Measurements from ENCODE around the gene CDC20. TPM values are rescaled to one million over a fixed set of nuclear protein-coding genes. Genes with fewer than 3 reads are reported as not detected.
A peak's percentile ranks its signal among the peaks of the same experiment; 100 is the strongest.

CDC20 gene
- total RNA-seq, 1 experiment from 2014 or later: 355 TPM

GRCh38 chr1:43354936-43355335 lies 3.8 kb upstream of the CDC20 start:
- Histone ChIP-seq H3K9me3 (ENCODE audit: control insufficient read depth in 1 of 2, insufficient read depth in 1 of 2, low read depth in 1 of 2, low read length in 2 of 2) (no peaks in the 10 kb centered on the region), H3K4me3 (replicated peaks in 1 of 2; ENCODE audit: low read depth in 1 of 2, low read length in 2 of 2) (no peak overlapping the region), H2AFZ (ENCODE audit: low read depth, low read length, poor library complexity, severe bottlenecking) (no peak overlapping the region), H3K27ac (ENCODE audit: low read depth, low read length) (no peak overlapping the region), H3K4me1 (ENCODE audit: control insufficient read depth in 1 of 2, insufficient read depth in 2 of 2, low read length in 2 of 2) (peaks cover 9 to 20% of the 10 kb centered on the region in 2 experiments), H3K9ac (ENCODE audit: low read length) (no peak overlapping the region), H4K20me1 (ENCODE audit: insufficient read depth) (no peaks in the 10 kb centered on the region), H3K79me2 (ENCODE audit: insufficient read depth, low read length) (peaks cover 12% of the 10 kb centered on the region), H3K36me3 (ENCODE audit: control insufficient read depth in 1 of 2, insufficient read depth in 2 of 2, low read length in 2 of 2) (peaks cover 0 to 6% of the 10 kb centered on the region in 2 experiments; a peak in 1 of 4 replicates), H3K9me2 (ENCODE audit: insufficient read depth) (no peaks in the 10 kb centered on the region), H3K4me2 (ENCODE audit: low read length) (no peak overlapping the region), H3K27me3 (ENCODE audit: insufficient read depth, low read length) (no peaks in the 10 kb centered on the region)
- RAD21 ChIA-PET (ENCODE audit: low non-redundant PET in 1 of 2, low total read pairs in 2 of 2, uncharacterized antibody in 2 of 2, unreplicated experiment in 2 of 2): no interaction called here
- POLR2A ChIA-PET: no interaction called here
- BruUV-seq (replicated peaks): no TSS peak
- CTCF ChIA-PET: no interaction called here
- no peak for ATAC-seq
- no peak for DNase-seq (ENCODE audit: low read depth, low spot score)
- intact Hi-C loops (cut with micrococcal nuclease): no loop called here
- no peak for TF ChIP-seq EZH2 (IDR thresholded peaks at IDR 0.05)

- Histone ChIP-seq H2AFZ (ENCODE audit: low read depth, low read length, poor library complexity, severe bottlenecking) (no peak overlapping the region), H3K79me2 (ENCODE audit: insufficient read depth, low read length) (peaks cover 35% of the 10 kb centered on the region), H3K36me3 (ENCODE audit: control insufficient read depth in 1 of 2, insufficient read depth in 2 of 2, low read length in 2 of 2) (peaks cover 13 to 29% of the 10 kb centered on the region in 2 experiments), H3K9me3 (ENCODE audit: control insufficient read depth in 1 of 2, insufficient read depth in 1 of 2, low read depth in 1 of 2, low read length in 2 of 2) (no peaks in the 10 kb centered on the region), H3K27ac (ENCODE audit: low read depth, low read length) (peak overlapping the region; percentile 80; the same call in 1 of the 2 replicates), H3K4me1 (ENCODE audit: control insufficient read depth in 1 of 2, insufficient read depth in 2 of 2, low read length in 2 of 2) (peaks cover 13 to 37% of the 10 kb centered on the region in 2 experiments), H3K4me2 (ENCODE audit: low read length) (peak overlapping the region; percentile 78), H3K9ac (ENCODE audit: low read length) (no peak overlapping the region), H3K4me3 (replicated peaks in 1 of 2; ENCODE audit: low read depth in 1 of 2, low read length in 2 of 2) (0 out of 4 replicates have a peak overlapping the region, but pooled peaks of 1 of the 2 experiments have one; percentile 76), H4K20me1 (ENCODE audit: insufficient read depth) (peaks cover 3% of the 10 kb centered on the region; the same call in 1 of the 2 replicates), H3K9me2 (ENCODE audit: insufficient read depth) (no peaks in the 10 kb centered on the region), H3K27me3 (ENCODE audit: insufficient read depth, low read length) (no peaks in the 10 kb centered on the region)
- ChIA-PET POLR2A (interaction anchor here (1.7 to 2.1 kb wide), 2 partner anchors 10 to 130 kb away, joined by 4 to 26 read pairs; partner anchors contain the start of gene ELOVL1), CTCF (interaction anchor here (2.6 kb wide), 1 partner anchor 130 kb away, joined by 12 read pairs; no protein-coding TSS in a partner anchor), RAD21 (ENCODE audit: low non-redundant PET in 1 of 2, low total read pairs in 2 of 2, uncharacterized antibody in 2 of 2, unreplicated experiment in 2 of 2) (no interaction called here)
- BruUV-seq (replicated peaks): no TSS peak
- intact Hi-C loops (cut with micrococcal nuclease): no loop called here
- TF ChIP-seq JUND (IDR thresholded peaks at IDR 0.05): no peak
- DNase-seq (ENCODE audit: low read depth, low spot score) (no peak), ATAC-seq (no peak)
Measured at GRCh38 chr1:43357251-43357650, 1.5 kb upstream of the CDC20 start.

Measured in HCT116 (cell line).